OCI-M2 (cell line): ENCODE results near the gene EHMT2.
A peak's percentile ranks its signal among the peaks of the same experiment; 100 is the strongest.
"Not testable (repeated sequence)": the region's sequence is repeated elsewhere in the genome, so short reads cannot be mapped to it uniquely, and the experiment has no call there.

Source experiments
- DNase-seq: peaks from one replicate; lab custom pipeline; 2025; ENCODE audit not compliant: unreplicated experiment; lab: John Stamatoyannopoulos, UW

The EHMT2 gene

GRCh38 chr6:31844507-31844906 lies 53.0 kb downstream of the EHMT2 start:
- DNase-seq, result no peak

- no peak for DNase-seq
Observed at GRCh38 chr6:31842053-31842452, 55.4 kb downstream of the EHMT2 start.

- not testable (repeated sequence) for DNase-seq
Observed at GRCh38 chr6:31839779-31840126, 57.7 kb downstream of the EHMT2 start.

- DNase-seq, result no peak
Observed at GRCh38 chr6:31838968-31839367, 58.5 kb downstream of the EHMT2 start.

- not testable (repeated sequence) for DNase-seq
Observed at GRCh38 chr6:31838114-31838553, 59.4 kb downstream of the EHMT2 start.

- no peak for DNase-seq
Observed at GRCh38 chr6:31837369-31838113, 60.0 kb downstream of the EHMT2 start.

- no peak for DNase-seq
Observed at GRCh38 chr6:31836474-31837368, 60.8 kb downstream of the EHMT2 start.

GRCh38 chr6:31836047-31836473 lies 61.4 kb downstream of the EHMT2 start:
- DNase-seq, result no peak

GRCh38 chr6:31834367-31835250 lies 62.9 kb downstream of the EHMT2 start:
- peak; percentile 94 for DNase-seq

- DNase-seq, result no peak
Observed at GRCh38 chr6:31831350-31832215, 65.9 kb downstream of the EHMT2 start.

GRCh38 chr6:31830886-31831335 lies 66.6 kb downstream of the EHMT2 start:
- no peak for DNase-seq
